G401.6 (cell line): ENCODE measurements around the gene NCAPG.
A peak's percentile ranks its signal among the peaks of the same experiment; 100 is the strongest.

ENCODE experiments used
- FAIRE-seq: peaks from 2 replicates; lab custom pipeline; 2012; peaks lifted over from hg19 to GRCh38; lab: Jason Lieb, UNC

NCAPG gene

GRCh38 chr4:17877661-17878060 lies 66.9 kb downstream of the NCAPG start:
- no peak for FAIRE-seq

GRCh38 chr4:17884063-17884462 lies 73.3 kb downstream of the NCAPG start:
- FAIRE-seq = no peak

- FAIRE-seq = no peak
Observed at GRCh38 chr4:17884511-17884910, 73.7 kb downstream of the NCAPG start.

- no peak for FAIRE-seq
Observed at GRCh38 chr4:17889692-17890091, 78.9 kb downstream of the NCAPG start.

- FAIRE-seq = peak; percentile 76
Observed at GRCh38 chr4:17894421-17894820, 83.6 kb downstream of the NCAPG start.
